Stimulated activated naive CD8-positive, alpha-beta T cell treated with anti-CD3 and anti-CD28 coated beads, Interleukin-15, amount 100 ng/mL, for 72 hours (primary cell): Measurements from ENCODE around the gene ELAC1.
A peak's percentile ranks its signal among the peaks of the same experiment; 100 is the strongest.
"Not testable (repeated sequence)": the region's sequence is repeated elsewhere in the genome, so short reads cannot be mapped to it uniquely, and the experiment has no call there.

ENCODE experiments used
- ATAC-seq: fragments of 150-1000 bp; cut with Tn5 transposase; 2 replicates; pipeline ENCODE4 v1.10.0; 2021; ENCODE audit warnings: mild to moderate bottlenecking, moderate library complexity
- DNase-seq, 2 donors: peaks; one replicate each; pipeline ENCODE4 v3.0.0; 2021 to 2022
- H3K27ac Mint-ChIP-seq, 2 donors: one replicate each; pipeline ENCODE4 v1.8.0; 2022; ENCODE audit warnings: mild to moderate bottlenecking in 2 of 2, mixed read lengths in 2 of 2, moderate library complexity in 2 of 2
- H3K27me3 Mint-ChIP-seq: one replicate; pipeline ENCODE4 v1.8.0; 2022; ENCODE audit warnings: mixed read lengths
- H3K4me1 Mint-ChIP-seq: one replicate; pipeline ENCODE4 v1.8.0; 2022; ENCODE audit warnings: mild to moderate bottlenecking, mixed read lengths
- H3K4me3 Mint-ChIP-seq, 2 donors: one replicate each; pipeline ENCODE4 v1.8.0; 2022; ENCODE audit warnings: mild to moderate bottlenecking in 2 of 2, mixed read lengths in 2 of 2, moderate library complexity in 1 of 2
- H3K9me3 Mint-ChIP-seq, 2 donors: one replicate each; pipeline ENCODE4 v1.8.0; 2022; ENCODE audit warnings: mixed read lengths in 2 of 2

Gene ELAC1

GRCh38 chr18:50992351-50992762, 24.5 kb downstream of the ELAC1 start:
- no peaks in the 10 kb centered on the region for H3K4me1 Mint-ChIP-seq
- ATAC-seq (no peak), DNase-seq (no peak)
- H3K27ac Mint-ChIP-seq: no peak overlapping the region
- no peaks in the 10 kb centered on the region for H3K27me3 Mint-ChIP-seq
- no peaks in the 10 kb centered on the region for H3K9me3 Mint-ChIP-seq
- no peak overlapping the region for H3K4me3 Mint-ChIP-seq

- H3K4me3 Mint-ChIP-seq: no peak overlapping the region
- ATAC-seq (no peak), DNase-seq (no peak)
- no peaks in the 10 kb centered on the region for H3K4me1 Mint-ChIP-seq
- no peaks in the 10 kb centered on the region for H3K9me3 Mint-ChIP-seq
- no peaks in the 10 kb centered on the region for H3K27me3 Mint-ChIP-seq
- no peak overlapping the region for H3K27ac Mint-ChIP-seq
Observed at GRCh38 chr18:50994031-50994430, 26.2 kb downstream of the ELAC1 start.

GRCh38 chr18:51003174-51003573, 35.3 kb downstream of the ELAC1 start:
- not testable (repeated sequence) for H3K4me3 Mint-ChIP-seq, H3K4me1 Mint-ChIP-seq, H3K27me3 Mint-ChIP-seq, ATAC-seq, H3K27ac Mint-ChIP-seq, H3K9me3 Mint-ChIP-seq, DNase-seq

GRCh38 chr18:51006061-51006818, 38.4 kb downstream of the ELAC1 start:
- Mint-ChIP-seq H3K9me3 (peaks cover 6 to 9% of the 10 kb centered on the region in 2 donors), H3K27ac (no peak overlapping the region)
- DNase-seq: no peak

GRCh38 chr18:51006948-51007789, 39.3 kb downstream of the ELAC1 start:
- H3K9me3 Mint-ChIP-seq: no peaks in the 10 kb centered on the region

More at GRCh38 chr18:51006061-51006818, 38.4 kb downstream of the ELAC1 start:
- H3K4me1 Mint-ChIP-seq: peaks cover 5% of the 10 kb centered on the region
- ATAC-seq: no peak
- no peak overlapping the region for H3K4me3 Mint-ChIP-seq
- no peaks in the 10 kb centered on the region for H3K27me3 Mint-ChIP-seq

GRCh38 chr18:51007790-51008139, 39.9 kb downstream of the ELAC1 start:
- peaks cover 5% of the 10 kb centered on the region for H3K4me1 Mint-ChIP-seq
- no peak for ATAC-seq

More at GRCh38 chr18:51006948-51007789, 39.3 kb downstream of the ELAC1 start:
- H3K4me1 Mint-ChIP-seq: peaks cover 5% of the 10 kb centered on the region
- no peak for ATAC-seq
- H3K4me3 Mint-ChIP-seq: no peak overlapping the region
- no peaks in the 10 kb centered on the region for H3K27me3 Mint-ChIP-seq
- no peak overlapping the region for H3K27ac Mint-ChIP-seq
- no peak for DNase-seq

GRCh38 chr18:51009072-51009471, 41.2 kb downstream of the ELAC1 start:
- no peak overlapping the region for H3K4me3 Mint-ChIP-seq
- no peaks in the 10 kb centered on the region for H3K9me3 Mint-ChIP-seq
- ATAC-seq: no peak
- no peak overlapping the region for H3K27ac Mint-ChIP-seq
- H3K4me1 Mint-ChIP-seq: peaks cover 5% of the 10 kb centered on the region
- no peak for DNase-seq
- no peaks in the 10 kb centered on the region for H3K27me3 Mint-ChIP-seq

More at GRCh38 chr18:51007790-51008139, 39.9 kb downstream of the ELAC1 start:
- H3K27ac Mint-ChIP-seq: no peak overlapping the region
- H3K4me3 Mint-ChIP-seq: no peak overlapping the region
- DNase-seq: no peak
- no peaks in the 10 kb centered on the region for H3K27me3 Mint-ChIP-seq
- no peaks in the 10 kb centered on the region for H3K9me3 Mint-ChIP-seq

GRCh38 chr18:51010218-51010617, 42.4 kb downstream of the ELAC1 start:
- peaks cover 5% of the 10 kb centered on the region for H3K4me1 Mint-ChIP-seq
- no peak for DNase-seq
- H3K4me3 Mint-ChIP-seq: no peak overlapping the region

GRCh38 chr18:51011709-51012108, 43.9 kb downstream of the ELAC1 start:
- no peak overlapping the region for H3K27ac Mint-ChIP-seq
- no peak for DNase-seq

More at GRCh38 chr18:51010218-51010617, 42.4 kb downstream of the ELAC1 start:
- ATAC-seq: no peak
- Mint-ChIP-seq H3K9me3 (no peaks in the 10 kb centered on the region), H3K27ac (no peak overlapping the region), H3K27me3 (no peaks in the 10 kb centered on the region)

GRCh38 chr18:51012441-51012840, 44.6 kb downstream of the ELAC1 start:
- Mint-ChIP-seq H3K4me1 (peaks cover 5% of the 10 kb centered on the region), H3K4me3 (no peak overlapping the region), H3K27me3 (no peaks in the 10 kb centered on the region), H3K27ac (no peak overlapping the region), H3K9me3 (no peaks in the 10 kb centered on the region)
- ATAC-seq: no peak
- no peak for DNase-seq

More at GRCh38 chr18:51011709-51012108, 43.9 kb downstream of the ELAC1 start:
- no peak for ATAC-seq
- no peaks in the 10 kb centered on the region for H3K27me3 Mint-ChIP-seq
- H3K4me1 Mint-ChIP-seq: peaks cover 5% of the 10 kb centered on the region
- H3K9me3 Mint-ChIP-seq: no peaks in the 10 kb centered on the region
- H3K4me3 Mint-ChIP-seq: no peak overlapping the region

- no peak overlapping the region for H3K4me3 Mint-ChIP-seq
- ATAC-seq (no peak), DNase-seq (no peak)
- H3K27me3 Mint-ChIP-seq: no peaks in the 10 kb centered on the region
- no peaks in the 10 kb centered on the region for H3K9me3 Mint-ChIP-seq
- peaks cover 5% of the 10 kb centered on the region for H3K4me1 Mint-ChIP-seq
- H3K27ac Mint-ChIP-seq: no peak overlapping the region
Observed at GRCh38 chr18:51013259-51013658, 45.4 kb downstream of the ELAC1 start.

- Mint-ChIP-seq H3K27me3 (no peaks in the 10 kb centered on the region), H3K4me3 (no peak overlapping the region), H3K27ac (peak overlapping the region in 1 of 2 donors; percentile 56), H3K4me1 (no peaks in the 10 kb centered on the region), H3K9me3 (no peaks in the 10 kb centered on the region)
- DNase-seq: no peak
- ATAC-seq: no peak
Observed at GRCh38 chr18:51017140-51017879, 49.5 kb downstream of the ELAC1 start.

- no peak overlapping the region for H3K4me3 Mint-ChIP-seq
- no peaks in the 10 kb centered on the region for H3K4me1 Mint-ChIP-seq
- DNase-seq (no peak), ATAC-seq (no peak)
- no peaks in the 10 kb centered on the region for H3K27me3 Mint-ChIP-seq
- peaks cover 5 to 7% of the 10 kb centered on the region in 2 donors for H3K9me3 Mint-ChIP-seq
- no peak overlapping the region for H3K27ac Mint-ChIP-seq
Observed at GRCh38 chr18:51020536-51020935, 52.7 kb downstream of the ELAC1 start.

GRCh38 chr18:51021226-51021965, 53.6 kb downstream of the ELAC1 start:
- DNase-seq (no peak), ATAC-seq (no peak)
- Mint-ChIP-seq H3K27ac (no peak overlapping the region), H3K9me3 (peaks cover 5 to 7% of the 10 kb centered on the region in 2 donors), H3K27me3 (no peaks in the 10 kb centered on the region), H3K4me1 (no peaks in the 10 kb centered on the region), H3K4me3 (no peak overlapping the region)

- Mint-ChIP-seq H3K4me3 (no peak overlapping the region), H3K27me3 (no peaks in the 10 kb centered on the region), H3K27ac (no peak overlapping the region), H3K4me1 (peaks cover 25% of the 10 kb centered on the region), H3K9me3 (peaks cover 5 to 7% of the 10 kb centered on the region in 2 donors)
- DNase-seq (no peak), ATAC-seq (no peak)
Observed at GRCh38 chr18:51025512-51025911, 57.7 kb downstream of the ELAC1 start.
